T-cell (primary cell): Measurements from ENCODE around the gene MED17. TPM values are rescaled to one million over a fixed set of nuclear protein-coding genes. Genes with fewer than 3 reads are reported as not detected.
A peak's percentile ranks its signal among the peaks of the same experiment; 100 is the strongest.
"Not testable (repeated sequence)": the region's sequence is repeated elsewhere in the genome, so short reads cannot be mapped to it uniquely, and the experiment has no call there.

Experiments used
- ATAC-seq, 4 experiments: fragments of 200-7000 bp in 3 of 4; fragments of 150-1000 bp in 1 of 4; cut with Tn5 transposase; replicated peaks in 1 of 4; 1 replicate in 3 of 4; 2 replicates in 1 of 4; pipeline ENCODE4 v1.10.0; 2021; ENCODE audit warnings: moderate library complexity in 3 of 4, mild to moderate bottlenecking in 2 of 4, moderate number of reproducible peaks in 1 of 4
- CTCF ChIA-PET, 2 donors: fragments of 300-600 bp; sonication (Branson Sonifier 250); formaldehyde crosslinking; loops; one replicate each; lab custom pipeline; 2022; ENCODE audit warnings: antibody characterized with exemption in 2 of 2; lab: Charles Lee
- POLR2A ChIA-PET, 2 donors: fragments of 300-600 bp; sonication (Branson Sonifier 250); formaldehyde crosslinking; loops; one replicate each; lab custom pipeline; 2022; ENCODE audit warnings: antibody characterized with exemption in 2 of 2; lab: Charles Lee
- DNase-seq, 35 experiments: peaks; one replicate each; pipeline versions ENCODE4 v3.0.0 to v3.0.0-alpha.2; 2013 to 2023
- H3K27ac ChIP-seq: one replicate; pipeline ENCODE4 v1.5.1; 2013; ENCODE audit warnings: low read length
- H3K27me3 ChIP-seq, 2 experiments: replicated peaks in 1 of 2; 1 replicate in 1 of 2; 2 replicates in 1 of 2; pipeline versions ENCODE4 v1.6.1 to v1.7.0; 2013; ENCODE audit warnings: low read length in 1 of 2, mixed read lengths in 1 of 2; ENCODE audit not compliant: control insufficient read depth in 2 of 2, insufficient read depth in 2 of 2; ENCODE audit errors: extremely low read depth in 1 of 2
- H3K36me3 ChIP-seq, 2 donors: 1 replicate in 1 of 2; 2 replicates in 1 of 2; pipeline versions ENCODE4 v1.6.1 to v1.7.0; 2013; ENCODE audit warnings: low read length in 1 of 2; ENCODE audit not compliant: control insufficient read depth in 2 of 2, insufficient read depth in 1 of 2; ENCODE audit errors: extremely low read depth in 1 of 2
- H3K4me1 ChIP-seq, 2 experiments: 1 replicate in 1 of 2; 2 replicates in 1 of 2; pipeline versions ENCODE4 v1.6.1 to v1.7.0; 2013; ENCODE audit warnings: low read length in 2 of 2, mixed read lengths in 1 of 2; ENCODE audit not compliant: insufficient read depth in 2 of 2, control insufficient read depth in 1 of 2; ENCODE audit errors: extremely low read depth in 1 of 2
- H3K4me3 ChIP-seq, 2 donors: 1 replicate in 1 of 2; 2 replicates in 1 of 2; pipeline versions ENCODE4 v1.5.1 to v1.7.0; 2013; ENCODE audit warnings: mild to moderate bottlenecking in 2 of 2, low read length in 1 of 2, moderate library complexity in 1 of 2; ENCODE audit not compliant: control insufficient read depth in 1 of 2; ENCODE audit errors: extremely low read depth in 1 of 2
- H3K9me3 ChIP-seq: 2 replicates; pipeline ENCODE4 v1.7.0; 2013
- H3K27ac Mint-ChIP-seq, 2 donors: one replicate each; pipeline ENCODE4 v1.8.0; 2020 to 2021; ENCODE audit warnings: mild to moderate bottlenecking in 2 of 2, mixed read lengths in 2 of 2
- H3K27me3 Mint-ChIP-seq, 2 donors: one replicate each; pipeline ENCODE4 v1.8.0; 2021 to 2022; ENCODE audit warnings: mixed read lengths in 2 of 2
- H3K36me3 Mint-ChIP-seq: one replicate; pipeline ENCODE4 v1.8.0; 2021; ENCODE audit warnings: mixed read lengths
- H3K4me1 Mint-ChIP-seq, 3 donors: one replicate each; pipeline ENCODE4 v1.8.0; 2020 to 2022; ENCODE audit warnings: mixed read lengths in 3 of 3, mild to moderate bottlenecking in 1 of 3
- H3K4me3 Mint-ChIP-seq, 3 donors: one replicate each; pipeline ENCODE4 v1.8.0; 2020 to 2022; ENCODE audit warnings: mild to moderate bottlenecking in 3 of 3, mixed read lengths in 3 of 3, moderate library complexity in 3 of 3
- H3K9me3 Mint-ChIP-seq, 3 donors: one replicate each; pipeline ENCODE4 v1.8.0; 2020 to 2022; ENCODE audit warnings: mixed read lengths in 3 of 3
- WGBS: methylation state at CpG from one replicate; pipeline ENCODE4 v1.1.5; 2013; ENCODE audit warnings: missing lambda C conversion rate; ENCODE audit not compliant: insufficient coverage; 5-methylcytosine and 5-hydroxymethylcytosine counted together
- total RNA-seq, 35 experiments: library from RNA in 6 of 35; stranded (reverse) in 6 of 35; fragments of 120-200 nt in 1 of 35; gene quantifications; one replicate each; pipeline versions ENCODE4 v1.2.1 to v1.2.4 and lab custom pipeline; 2013 to 2026

Gene MED17
- total RNA-seq, 5 donors from 2014 or later (not counting 1 experiment from before 2014, with no cell fraction given), result 64.1 to 71.7 (median 67.1) TPM

GRCh38 chr11:93773601-93774200 is 10.4 kb upstream of the MED17 start:
- no peak overlapping the region for H3K27ac ChIP-seq
- H3K9me3 Mint-ChIP-seq, result no peaks in the 10 kb centered on the region
- no peaks in the 10 kb centered on the region for H3K9me3 ChIP-seq
- ATAC-seq (no peak), DNase-seq (no peak)
- no peak overlapping the region for H3K27ac Mint-ChIP-seq
- peaks cover 4% of the 10 kb centered on the region for H3K36me3 Mint-ChIP-seq
- no peak overlapping the region for H3K4me3 ChIP-seq
- ChIA-PET CTCF (interaction anchor here in 1 of 2 donors (0.7 kb wide), 1 partner anchor 14 kb away, joined by 3 read pairs; no protein-coding TSS in a partner anchor), POLR2A (no interaction called here)
- no peaks in the 10 kb centered on the region for H3K27me3 Mint-ChIP-seq
- 90% methylated on average over 9 of the region's 10 CpGs for WGBS
- H3K4me1 Mint-ChIP-seq, result no peaks in the 10 kb centered on the region
- peaks cover 0 to 3% of the 10 kb centered on the region in 2 donors for H3K36me3 ChIP-seq
- no peaks in the 10 kb centered on the region for H3K27me3 ChIP-seq
- no peaks in the 10 kb centered on the region for H3K4me1 ChIP-seq
- H3K4me3 Mint-ChIP-seq, result no peak overlapping the region

DNA sequence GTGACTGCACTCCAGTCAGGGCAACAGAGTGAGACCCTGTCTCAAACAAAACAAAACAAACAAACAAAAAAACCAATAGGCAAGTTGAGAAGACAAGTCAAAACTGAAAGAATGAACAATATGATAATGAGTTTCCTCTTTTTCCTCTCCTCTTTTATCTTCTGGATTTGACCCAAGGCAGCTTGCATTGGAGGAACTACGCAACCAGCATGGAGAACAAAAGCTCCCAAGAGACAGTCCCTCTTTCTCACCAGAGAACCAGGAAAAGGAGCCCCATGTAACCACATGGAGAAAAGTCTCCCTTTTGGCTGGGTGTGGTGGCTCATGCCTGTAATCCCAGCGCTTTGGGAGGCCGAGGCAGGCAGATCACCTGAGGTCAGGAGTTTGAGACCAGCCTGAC is 9.5 kb upstream of the MED17 start:
- ATAC-seq, H3K27me3 ChIP-seq, DNase-seq, H3K9me3 ChIP-seq, H3K36me3 ChIP-seq, H3K4me3 Mint-ChIP-seq, H3K4me1 Mint-ChIP-seq, POLR2A ChIA-PET, H3K36me3 Mint-ChIP-seq, H3K4me3 ChIP-seq, H3K27me3 Mint-ChIP-seq, H3K4me1 ChIP-seq, H3K27ac Mint-ChIP-seq, H3K27ac ChIP-seq, H3K9me3 Mint-ChIP-seq: not testable (repeated sequence)
- CTCF ChIA-PET, result interaction anchor here in 1 of 2 donors (0.7 kb wide), 1 partner anchor 15 kb away, joined by 3 read pairs; no protein-coding TSS in a partner anchor
- WGBS, result no CpG with 5 or more reads among the region's 3 CpGs

GRCh38 chr11:93775289-93775688 is 8.8 kb upstream of the MED17 start:
- no peak overlapping the region for H3K4me3 Mint-ChIP-seq
- peak in 1 of 35 experiments; percentile 8 for DNase-seq
- Histone ChIP-seq H3K4me1 (no peaks in the 10 kb centered on the region), H3K27ac (no peak overlapping the region), H3K27me3 (no peaks in the 10 kb centered on the region), H3K36me3 (peaks cover 0 to 3% of the 10 kb centered on the region in 2 donors), H3K4me3 (no peak overlapping the region), H3K9me3 (no peaks in the 10 kb centered on the region)
- peaks cover 4% of the 10 kb centered on the region for H3K36me3 Mint-ChIP-seq
- H3K27ac Mint-ChIP-seq, result no peak overlapping the region
- no peaks in the 10 kb centered on the region for H3K27me3 Mint-ChIP-seq
- ATAC-seq, result no peak
- H3K9me3 Mint-ChIP-seq, result no peaks in the 10 kb centered on the region
- WGBS, result no CpG with 5 or more reads among the region's 2 CpGs
- ChIA-PET POLR2A (interaction anchor here in 1 of 2 donors (1.0 kb wide), 1 partner anchor 9 kb away, joined by 3 read pairs; the partner anchor contains the start of gene MED17), CTCF (interaction anchor here in 1 of 2 donors (0.7 kb wide), 1 partner anchor 10 kb away, joined by 4 read pairs; no protein-coding TSS in a partner anchor)
- H3K4me1 Mint-ChIP-seq, result no peaks in the 10 kb centered on the region

DNA sequence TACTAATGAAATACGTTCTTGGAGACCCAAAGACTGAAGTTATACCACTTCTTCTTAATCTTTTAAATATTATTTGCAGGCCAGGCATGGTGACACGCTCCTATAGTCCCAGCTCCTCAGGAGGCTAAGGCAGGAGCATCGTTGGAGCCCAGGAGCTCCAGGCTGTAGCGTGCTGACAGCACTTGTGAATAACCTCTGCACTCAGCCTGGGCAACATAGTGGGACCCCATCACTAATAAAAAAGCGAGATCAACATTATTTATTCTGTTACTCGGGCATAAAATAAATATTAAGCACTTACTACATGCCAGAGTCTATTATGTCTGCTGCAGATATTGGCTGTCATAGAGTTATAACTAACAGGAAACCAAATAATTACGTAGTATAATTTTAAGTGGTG is 720 bp upstream of the MED17 start:
- Mint-ChIP-seq H3K36me3 (peaks cover 15% of the 10 kb centered on the region), H3K9me3 (no peaks in the 10 kb centered on the region), H3K27ac (peak overlapping the region; percentile 94 to 98), H3K27me3 (no peaks in the 10 kb centered on the region), H3K4me3 (peak overlapping the region; percentile 90 to 99 (median 92)), H3K4me1 (peaks cover 42 to 51% (median 46%) of the 10 kb centered on the region in 3 donors)
- no peak for DNase-seq
- 86% methylated on average over 3 of the region's 7 CpGs for WGBS
- ATAC-seq, result peak in 1 of 4 experiments; percentile 2
- H3K27me3 ChIP-seq, result no peaks in the 10 kb centered on the region
- CTCF ChIA-PET, result interaction anchor here (0.9 to 1.3 kb wide), 5 partner anchors 15 to 45 kb away, joined by 3 to 37 read pairs (median 4); partner anchors contain the start of genes C11orf54 (in 2 of the 2) and TAF1D (in 1 of the 2)
- peak overlapping the region; percentile 80 to 94 for H3K4me3 ChIP-seq
- H3K4me1 ChIP-seq, result peaks cover 19 to 25% of the 10 kb centered on the region in 2 experiments
- H3K36me3 ChIP-seq, result peaks cover 0 to 6% of the 10 kb centered on the region in 2 donors
- POLR2A ChIA-PET, result interaction anchor here (0.9 to 1.6 kb wide), 5 partner anchors 18 to 52 kb away, joined by 3 to 41 read pairs (median 8); partner anchors contain the start of genes C11orf54 (in 2 of the 2) and TAF1D (in 1 of the 2)
- no peaks in the 10 kb centered on the region for H3K9me3 ChIP-seq
- H3K27ac ChIP-seq, result no peak overlapping the region

- 0% methylated on average over 9 of the region's 10 CpGs for WGBS
These were observed 327 bp upstream of the MED17 start for GRCh38 chr11:93783765-93784144.

DNA sequence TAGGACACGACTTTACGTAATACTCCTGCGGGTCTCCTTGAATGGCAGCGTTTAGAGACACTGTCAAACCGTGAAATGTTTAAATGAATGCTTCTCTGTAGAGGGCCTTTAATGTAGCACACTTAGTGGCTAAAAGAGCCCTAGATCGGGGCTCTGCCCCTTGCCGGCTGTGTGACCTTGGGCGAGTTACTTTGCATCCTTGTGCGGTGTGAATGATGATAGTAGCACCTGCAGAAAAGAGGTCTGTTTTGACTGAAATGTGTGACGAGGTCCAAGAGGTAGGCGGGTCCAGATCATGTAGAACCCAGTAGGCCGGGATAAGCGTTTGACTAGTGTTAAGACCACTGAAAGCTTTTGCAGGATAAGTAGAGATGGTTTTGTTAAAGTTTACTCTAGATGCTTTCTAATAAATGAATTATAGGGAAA is 866 bp downstream of the MED17 start:
- Histone ChIP-seq H3K4me3 (peak overlapping the region; percentile 80 to 94), H3K36me3 (peaks cover 0 to 20% of the 10 kb centered on the region in 2 donors), H3K9me3 (no peaks in the 10 kb centered on the region), H3K4me1 (peaks cover 19 to 25% of the 10 kb centered on the region in 2 experiments), H3K27ac (peak overlapping the region; percentile 86), H3K27me3 (no peaks in the 10 kb centered on the region)
- Mint-ChIP-seq H3K9me3 (no peaks in the 10 kb centered on the region), H3K27ac (peak overlapping the region; percentile 94 to 98), H3K36me3 (peaks cover 24% of the 10 kb centered on the region), H3K4me3 (peak overlapping the region; percentile 90 to 99 (median 92)), H3K4me1 (peaks cover 49 to 53% (median 53%) of the 10 kb centered on the region in 3 donors), H3K27me3 (no peaks in the 10 kb centered on the region)
- ChIA-PET CTCF (interaction anchor here in 1 of 2 donors (1.1 kb wide), 1 partner anchor 44 kb away, joined by 7 read pairs; the partner anchor contains the start of genes C11orf54 and TAF1D), POLR2A (interaction anchor here in 1 of 2 donors (1.1 kb wide), 1 partner anchor 9 kb away, joined by 3 read pairs; no protein-coding TSS in a partner anchor)
- DNase-seq (peak in 2 of 35 experiments; percentile 2), ATAC-seq (peak in 1 of 4 experiments; percentile 0)
- under 1% methylated on average over 13 of the region's 13 CpGs for WGBS

More at GRCh38 chr11:93783765-93784144, 327 bp upstream of the MED17 start:
- Mint-ChIP-seq H3K4me1 (peaks cover 44 to 51% (median 48%) of the 10 kb centered on the region in 3 donors), H3K27ac (peak overlapping the region; percentile 94 to 98), H3K9me3 (no peaks in the 10 kb centered on the region), H3K4me3 (peak overlapping the region; percentile 90 to 99 (median 92)), H3K27me3 (no peaks in the 10 kb centered on the region), H3K36me3 (peaks cover 17% of the 10 kb centered on the region)
- peaks cover 0 to 8% of the 10 kb centered on the region in 2 donors for H3K36me3 ChIP-seq
- H3K9me3 ChIP-seq, result no peaks in the 10 kb centered on the region
- peak overlapping the region; percentile 80 to 94 for H3K4me3 ChIP-seq
- H3K4me1 ChIP-seq, result peaks cover 19 to 25% of the 10 kb centered on the region in 2 experiments
- ATAC-seq (peak; percentile 18 to 29 (median 24)), DNase-seq (no peak)
- POLR2A ChIA-PET, result interaction anchor here (0.5 to 1.6 kb wide), 6 partner anchors 8 to 345 kb away, joined by 3 to 41 read pairs (median 6); partner anchors contain the start of genes C11orf54 (in 1 of the 2), PANX1 (in 1 of the 2) and TAF1D (in 1 of the 2)
- H3K27ac ChIP-seq, result peak overlapping the region; percentile 86
- H3K27me3 ChIP-seq, result no peaks in the 10 kb centered on the region
- CTCF ChIA-PET, result interaction anchor here (0.7 to 1.3 kb wide), 10 partner anchors 12 to 727 kb away, joined by 3 to 37 read pairs (median 4); partner anchors contain the start of genes C11orf54 (in 2 of the 2) and TAF1D (in 1 of the 2)
